SU-DHL-6 (cell line): ENCODE results near the gene GSS.

Experiments
- CTCF ChIP-seq: fragments of 200-600 bp; sonication (generic); IDR thresholded peaks from one replicate; pipeline ENCODE4 v1.5.1; 2017; ENCODE audit warnings: antibody characterized with exemption, mild to moderate bottlenecking, low read length, moderate library complexity; ENCODE audit not compliant: insufficient read depth, poor library complexity, severe bottlenecking
- EZH2phosphoT487 ChIP-seq: fragments of 200-600 bp; sonication (generic), shearing (Covaris generic); conservative IDR thresholded peaks from 2 replicates; pipeline ENCODE4 v1.6.1; 2018; ENCODE audit warnings: mild to moderate bottlenecking, antibody characterized with exemption, low read length, moderate library complexity, mixed read lengths

GRCh38 chr20:34999021-34999451 lies 43.4 kb upstream of the GSS start:
- no peak for TF ChIP-seq CTCF
- TF ChIP-seq EZH2phosphoT487, result no peak
